Measurements from ENCODE around the gene GLIPR1.

Gene GLIPR1

DNA sequence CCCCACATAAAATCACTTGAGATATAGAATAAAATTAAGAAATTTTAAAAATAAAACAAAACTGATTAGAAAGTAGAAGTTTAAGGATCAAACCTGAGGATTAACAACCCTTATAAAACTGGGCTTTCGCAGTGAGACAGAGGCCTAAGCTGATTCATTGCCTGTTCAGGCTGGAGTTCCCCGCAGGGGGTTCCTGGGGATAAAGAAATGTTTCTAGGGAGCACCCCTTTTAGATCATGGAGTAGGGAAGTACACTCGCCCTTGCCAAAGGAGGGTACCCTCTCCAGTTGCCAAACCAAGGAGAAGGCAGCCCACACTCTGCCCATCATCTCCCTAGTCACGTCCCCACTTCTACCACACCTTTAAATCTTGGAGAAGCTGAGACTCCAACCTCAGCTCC lies 6.8 kb downstream of the GLIPR1 start:
- H4K20me1 ChIP-seq (ENCODE audit: insufficient read depth, low read length), result no peaks in the 10 kb centered on the region
- H2AFZ ChIP-seq (ENCODE audit: low read length), result no peak overlapping the region
- no peaks in the 10 kb centered on the region for H3K27me3 ChIP-seq (replicated peaks; ENCODE audit: insufficient read depth, low read length)
- H3K9me2 ChIP-seq (replicated peaks; ENCODE audit: insufficient read depth, low read length), result no peaks in the 10 kb centered on the region
- H3K4me3 ChIP-seq (ENCODE audit: low read length), result no peak overlapping the region
- no peak overlapping the region for H3K27ac ChIP-seq (ENCODE audit: low read length)
- H3K9me3 ChIP-seq (replicated peaks; ENCODE audit: insufficient read depth, low read length), result no peaks in the 10 kb centered on the region
- DNase-seq, result no peak
- H3K9ac ChIP-seq (ENCODE audit: low read length), result no peak overlapping the region
- no peak overlapping the region for H3K4me2 ChIP-seq (ENCODE audit: low read depth, low read length)
- TF ChIP-seq EZH2phosphoT487 (IDR thresholded peaks at IDR 0.05; ENCODE audit: low read length), result no peak
- TF ChIP-seq, protein P1, sequence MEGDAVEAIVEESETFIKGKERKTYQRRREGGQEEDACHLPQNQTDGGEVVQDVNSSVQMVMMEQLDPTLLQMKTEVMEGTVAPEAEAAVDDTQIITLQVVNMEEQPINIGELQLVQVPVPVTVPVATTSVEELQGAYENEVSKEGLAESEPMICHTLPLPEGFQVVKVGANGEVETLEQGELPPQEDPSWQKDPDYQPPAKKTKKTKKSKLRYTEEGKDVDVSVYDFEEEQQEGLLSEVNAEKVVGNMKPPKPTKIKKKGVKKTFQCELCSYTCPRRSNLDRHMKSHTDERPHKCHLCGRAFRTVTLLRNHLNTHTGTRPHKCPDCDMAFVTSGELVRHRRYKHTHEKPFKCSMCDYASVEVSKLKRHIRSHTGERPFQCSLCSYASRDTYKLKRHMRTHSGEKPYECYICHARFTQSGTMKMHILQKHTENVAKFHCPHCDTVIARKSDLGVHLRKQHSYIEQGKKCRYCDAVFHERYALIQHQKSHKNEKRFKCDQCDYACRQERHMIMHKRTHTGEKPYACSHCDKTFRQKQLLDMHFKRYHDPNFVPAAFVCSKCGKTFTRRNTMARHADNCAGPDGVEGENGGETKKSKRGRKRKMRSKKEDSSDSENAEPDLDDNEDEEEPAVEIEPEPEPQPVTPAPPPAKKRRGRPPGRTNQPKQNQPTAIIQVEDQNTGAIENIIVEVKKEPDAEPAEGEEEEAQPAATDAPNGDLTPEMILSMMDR (IDR thresholded peaks at IDR 0.05; ENCODE audit: low read length), result no peak
- no peak for TF ChIP-seq EZH2 (optimal IDR thresholded peaks at IDR 0.05; ENCODE audit: low read depth, low read length)
- H3K4me1 ChIP-seq (ENCODE audit: low read length), result no peaks in the 10 kb centered on the region
- H3K79me2 ChIP-seq (ENCODE audit: low read length), result no peaks in the 10 kb centered on the region
- no peaks in the 10 kb centered on the region; the same call in 1 of the 2 replicates for H3F3A ChIP-seq (ENCODE audit: insufficient read depth, low read length)
- H3K36me3 ChIP-seq (replicated peaks; ENCODE audit: insufficient read depth, low read length), result no peaks in the 10 kb centered on the region

DNA sequence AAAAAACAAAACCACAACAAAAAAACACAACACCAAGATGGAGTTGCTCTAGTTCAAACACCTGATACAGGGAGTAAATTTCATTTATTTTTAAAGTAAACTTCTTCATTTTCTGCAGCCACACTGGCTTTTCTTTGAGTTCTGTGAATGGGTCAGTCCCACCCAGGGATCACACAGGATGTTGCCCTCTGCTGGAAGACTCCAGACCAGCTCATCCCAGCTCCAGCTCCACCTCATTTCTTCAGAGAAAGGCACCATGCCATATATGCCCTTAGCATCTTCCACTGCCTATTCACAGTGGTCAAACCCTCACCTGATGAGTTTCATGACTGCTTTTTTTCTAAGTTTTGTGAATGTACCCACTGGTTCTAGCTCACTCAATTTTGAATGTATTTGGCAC lies 8.0 kb downstream of the GLIPR1 start:
- no peaks in the 10 kb centered on the region for H3K4me1 ChIP-seq (ENCODE audit: low read length)
- no peak for TF ChIP-seq EZH2phosphoT487 (IDR thresholded peaks at IDR 0.05; ENCODE audit: low read length)
- TF ChIP-seq, protein P1 (IDR thresholded peaks at IDR 0.05; ENCODE audit: low read length), result peak; percentile 41
- no peak overlapping the region for H3K4me3 ChIP-seq (ENCODE audit: low read length)
- H3K27me3 ChIP-seq (replicated peaks; ENCODE audit: insufficient read depth, low read length), result no peaks in the 10 kb centered on the region
- H3K9me3 ChIP-seq (replicated peaks; ENCODE audit: insufficient read depth, low read length), result no peaks in the 10 kb centered on the region
- H3K9ac ChIP-seq (ENCODE audit: low read length), result no peak overlapping the region
- peak; percentile 36 for DNase-seq
- H4K20me1 ChIP-seq (ENCODE audit: insufficient read depth, low read length), result no peaks in the 10 kb centered on the region
- H3K36me3 ChIP-seq (replicated peaks; ENCODE audit: insufficient read depth, low read length), result no peaks in the 10 kb centered on the region
- no peak overlapping the region for H3K4me2 ChIP-seq (ENCODE audit: low read depth, low read length)
- H2AFZ ChIP-seq (ENCODE audit: low read length), result no peak overlapping the region
- no peaks in the 10 kb centered on the region for H3K79me2 ChIP-seq (ENCODE audit: low read length)
- no peaks in the 10 kb centered on the region for H3K9me2 ChIP-seq (replicated peaks; ENCODE audit: insufficient read depth, low read length)
- no peaks in the 10 kb centered on the region; the same call in 1 of the 2 replicates for H3F3A ChIP-seq (ENCODE audit: insufficient read depth, low read length)
- H3K27ac ChIP-seq (ENCODE audit: low read length), result no peak overlapping the region

DNA sequence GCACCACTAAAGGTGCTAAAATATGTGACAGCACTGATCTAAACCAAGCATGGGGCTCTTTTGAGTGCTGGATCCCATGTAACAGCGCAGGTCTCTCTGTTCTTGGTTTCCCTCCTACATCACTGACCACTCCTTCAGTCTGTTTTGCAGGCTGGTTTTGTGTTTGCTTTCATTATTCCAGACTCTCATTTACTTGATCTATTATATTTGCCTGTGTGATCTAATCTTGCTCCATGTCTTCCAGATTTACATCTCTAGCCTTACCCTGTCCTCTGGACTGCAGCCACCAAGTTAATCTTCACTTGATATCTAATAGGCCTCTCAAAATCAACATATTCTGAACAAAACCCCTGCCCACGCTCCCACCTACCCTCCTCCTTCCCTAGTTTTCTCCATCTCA lies 8.6 kb downstream of the GLIPR1 start:
- Histone ChIP-seq H3K4me1 (ENCODE audit: low read length) (no peaks in the 10 kb centered on the region), H3K9me3 (replicated peaks; ENCODE audit: insufficient read depth, low read length) (no peaks in the 10 kb centered on the region), H3K27me3 (replicated peaks; ENCODE audit: insufficient read depth, low read length) (no peaks in the 10 kb centered on the region), H3K27ac (ENCODE audit: low read length) (no peak overlapping the region), H3K4me3 (ENCODE audit: low read length) (no peak overlapping the region), H3K79me2 (ENCODE audit: low read length) (no peaks in the 10 kb centered on the region), H3K9me2 (replicated peaks; ENCODE audit: insufficient read depth, low read length) (no peaks in the 10 kb centered on the region), H3K4me2 (ENCODE audit: low read depth, low read length) (no peak overlapping the region), H3F3A (ENCODE audit: insufficient read depth, low read length) (no peaks in the 10 kb centered on the region; the same call in 1 of the 2 replicates), H3K36me3 (replicated peaks; ENCODE audit: insufficient read depth, low read length) (no peaks in the 10 kb centered on the region), H2AFZ (ENCODE audit: low read length) (no peak overlapping the region), H3K9ac (ENCODE audit: low read length) (no peak overlapping the region), H4K20me1 (ENCODE audit: insufficient read depth, low read length) (no peaks in the 10 kb centered on the region)
- DNase-seq, result no peak
- no peak for TF ChIP-seq EZH2phosphoT487 (IDR thresholded peaks at IDR 0.05; ENCODE audit: low read length)

DNA sequence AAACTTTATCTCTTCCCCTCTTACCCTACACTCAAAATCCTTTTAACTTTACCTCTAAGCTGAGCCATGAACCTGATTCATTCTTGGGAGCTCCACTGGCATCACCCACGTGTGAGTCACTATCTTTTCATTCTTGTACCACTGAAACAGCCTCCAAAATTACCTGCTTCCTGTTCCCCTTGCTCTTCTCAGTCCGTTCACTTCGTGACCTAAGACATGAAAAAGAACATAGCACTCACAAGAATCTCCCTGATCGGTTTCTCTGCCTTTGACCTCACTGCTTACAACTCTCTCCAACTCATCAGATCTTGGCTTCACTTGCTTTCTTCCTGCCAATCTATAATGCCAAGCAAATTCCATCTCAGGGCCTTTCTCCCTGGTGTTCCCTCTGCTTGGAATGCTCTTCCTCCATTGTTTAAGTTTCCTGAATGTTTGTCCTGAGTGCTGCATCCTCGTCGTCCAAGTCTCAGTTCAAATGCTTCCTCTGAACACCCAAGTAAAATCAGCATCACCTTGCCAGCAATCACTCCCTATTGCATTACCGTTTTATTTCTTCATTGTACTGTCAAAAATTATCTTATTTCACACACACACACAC lies 9.2 kb downstream of the GLIPR1 start:
- H3K9me3 ChIP-seq (replicated peaks; ENCODE audit: insufficient read depth, low read length), result no peaks in the 10 kb centered on the region
- H3K36me3 ChIP-seq (replicated peaks; ENCODE audit: insufficient read depth, low read length), result no peaks in the 10 kb centered on the region
- H3K27me3 ChIP-seq (replicated peaks; ENCODE audit: insufficient read depth, low read length), result no peaks in the 10 kb centered on the region
- H4K20me1 ChIP-seq (ENCODE audit: insufficient read depth, low read length), result no peaks in the 10 kb centered on the region
- DNase-seq, result no peak
- H3K79me2 ChIP-seq (ENCODE audit: low read length), result no peaks in the 10 kb centered on the region
- H2AFZ ChIP-seq (ENCODE audit: low read length), result no peak overlapping the region
- H3K4me3 ChIP-seq (ENCODE audit: low read length), result no peak overlapping the region
- TF ChIP-seq, protein P1 (IDR thresholded peaks at IDR 0.05; ENCODE audit: low read length), result no peak
- TF ChIP-seq EZH2phosphoT487 (IDR thresholded peaks at IDR 0.05; ENCODE audit: low read length) (no peak), EZH2 (optimal IDR thresholded peaks at IDR 0.05; ENCODE audit: low read depth, low read length) (no peak)
- H3K27ac ChIP-seq (ENCODE audit: low read length), result no peak overlapping the region
- no peaks in the 10 kb centered on the region for H3K9me2 ChIP-seq (replicated peaks; ENCODE audit: insufficient read depth, low read length)
- H3K9ac ChIP-seq (ENCODE audit: low read length), result no peak overlapping the region
- H3F3A ChIP-seq (ENCODE audit: insufficient read depth, low read length), result no peaks in the 10 kb centered on the region; the same call in 1 of the 2 replicates
- no peaks in the 10 kb centered on the region for H3K4me1 ChIP-seq (ENCODE audit: low read length)
- no peak overlapping the region for H3K4me2 ChIP-seq (ENCODE audit: low read depth, low read length)

Data from MM.1S (cell line).